Gastrocnemius medialis (tissue), 4 donors: ENCODE measurements around the gene HECTD4.

ENCODE experiments used
- POLR2A ChIP-seq, 2 donors: fragments of 450-650 bp; IDR thresholded peaks; one replicate each; pipeline ENCODE4 v1.6.1; 2017; ENCODE audit warnings: antibody characterized with exemption in 2 of 2, mild to moderate bottlenecking in 2 of 2, moderate library complexity in 2 of 2
- TF ChIP-seq, protein P1 (sequence below), 5 experiments: fragments of 450-650 bp in 3 of 5; fragments of 200-600 bp in 2 of 5; sonication (generic) in 2 of 5; IDR thresholded peaks in 4 of 5; conservative IDR thresholded peaks in 1 of 5; 1 replicate in 4 of 5; 2 replicates in 1 of 5; pipeline ENCODE4 v1.5.1; 2016 to 2019; ENCODE audit warnings: antibody characterized with exemption in 5 of 5, mild to moderate bottlenecking in 3 of 5, moderate library complexity in 3 of 5

DNA sequence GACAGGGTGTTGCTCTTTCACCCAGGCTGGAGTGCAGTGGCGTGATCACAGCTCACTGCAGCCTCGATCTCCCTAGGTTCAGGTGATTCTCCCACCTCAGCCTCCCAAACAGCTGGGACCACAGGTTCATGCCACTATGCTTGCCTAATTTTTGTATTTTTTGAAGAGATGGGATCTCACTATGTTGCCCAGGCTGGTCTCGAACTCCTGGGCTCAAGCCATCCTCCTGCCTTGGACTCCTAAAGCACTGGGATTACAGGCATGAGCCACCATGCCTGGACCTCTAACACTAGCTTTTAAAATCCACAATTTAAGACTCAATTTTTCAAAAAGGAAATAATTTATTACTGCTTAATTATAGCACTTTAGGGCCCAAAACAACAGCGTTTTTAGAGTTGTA lies 149.0 kb downstream of the HECTD4 start:
- TF ChIP-seq, protein P1, sequence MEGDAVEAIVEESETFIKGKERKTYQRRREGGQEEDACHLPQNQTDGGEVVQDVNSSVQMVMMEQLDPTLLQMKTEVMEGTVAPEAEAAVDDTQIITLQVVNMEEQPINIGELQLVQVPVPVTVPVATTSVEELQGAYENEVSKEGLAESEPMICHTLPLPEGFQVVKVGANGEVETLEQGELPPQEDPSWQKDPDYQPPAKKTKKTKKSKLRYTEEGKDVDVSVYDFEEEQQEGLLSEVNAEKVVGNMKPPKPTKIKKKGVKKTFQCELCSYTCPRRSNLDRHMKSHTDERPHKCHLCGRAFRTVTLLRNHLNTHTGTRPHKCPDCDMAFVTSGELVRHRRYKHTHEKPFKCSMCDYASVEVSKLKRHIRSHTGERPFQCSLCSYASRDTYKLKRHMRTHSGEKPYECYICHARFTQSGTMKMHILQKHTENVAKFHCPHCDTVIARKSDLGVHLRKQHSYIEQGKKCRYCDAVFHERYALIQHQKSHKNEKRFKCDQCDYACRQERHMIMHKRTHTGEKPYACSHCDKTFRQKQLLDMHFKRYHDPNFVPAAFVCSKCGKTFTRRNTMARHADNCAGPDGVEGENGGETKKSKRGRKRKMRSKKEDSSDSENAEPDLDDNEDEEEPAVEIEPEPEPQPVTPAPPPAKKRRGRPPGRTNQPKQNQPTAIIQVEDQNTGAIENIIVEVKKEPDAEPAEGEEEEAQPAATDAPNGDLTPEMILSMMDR (IDR thresholded peaks at IDR 0.05 in 4 of 5, conservative IDR thresholded peaks at IDR 0.05 in 1 of 5), result no peak
- no peak for TF ChIP-seq POLR2A (IDR thresholded peaks at IDR 0.05)
